Muscle layer of duodenum (tissue), 2 donors: ENCODE results near the gene CFD.

Source experiments
- H3K27ac ChIP-seq: one replicate; pipeline ENCODE4 v1.7.0; 2013; ENCODE audit warnings: mild to moderate bottlenecking, low read length
- H3K27me3 ChIP-seq: one replicate; pipeline ENCODE4 v1.7.0; 2013; ENCODE audit warnings: low read depth, mild to moderate bottlenecking, control low read depth, low read length
- H3K36me3 ChIP-seq, 2 donors: one replicate each; pipeline ENCODE4 v1.7.0; 2013; ENCODE audit warnings: low read length in 2 of 2, control low read depth in 1 of 2, mild to moderate bottlenecking in 1 of 2; ENCODE audit not compliant: insufficient read depth in 2 of 2, control insufficient read depth in 1 of 2
- H3K4me1 ChIP-seq, 2 donors: one replicate each; pipeline ENCODE4 v1.7.0; 2013; ENCODE audit warnings: low read length in 2 of 2, mild to moderate bottlenecking in 2 of 2, control low read depth in 1 of 2, moderate library complexity in 1 of 2; ENCODE audit not compliant: insufficient read depth in 2 of 2, control insufficient read depth in 1 of 2
- H3K4me3 ChIP-seq, 2 donors: one replicate each; pipeline ENCODE4 v1.7.0; 2013; ENCODE audit warnings: low read length in 2 of 2, low read depth in 1 of 2, mild to moderate bottlenecking in 1 of 2
- H3K9me3 ChIP-seq, 2 donors: one replicate each; pipeline ENCODE4 v1.7.0; 2013; ENCODE audit warnings: low read length in 2 of 2, control low read depth in 1 of 2, mild to moderate bottlenecking in 1 of 2; ENCODE audit not compliant: control insufficient read depth in 1 of 2
- donor health status: healthy.

Gene CFD

DNA sequence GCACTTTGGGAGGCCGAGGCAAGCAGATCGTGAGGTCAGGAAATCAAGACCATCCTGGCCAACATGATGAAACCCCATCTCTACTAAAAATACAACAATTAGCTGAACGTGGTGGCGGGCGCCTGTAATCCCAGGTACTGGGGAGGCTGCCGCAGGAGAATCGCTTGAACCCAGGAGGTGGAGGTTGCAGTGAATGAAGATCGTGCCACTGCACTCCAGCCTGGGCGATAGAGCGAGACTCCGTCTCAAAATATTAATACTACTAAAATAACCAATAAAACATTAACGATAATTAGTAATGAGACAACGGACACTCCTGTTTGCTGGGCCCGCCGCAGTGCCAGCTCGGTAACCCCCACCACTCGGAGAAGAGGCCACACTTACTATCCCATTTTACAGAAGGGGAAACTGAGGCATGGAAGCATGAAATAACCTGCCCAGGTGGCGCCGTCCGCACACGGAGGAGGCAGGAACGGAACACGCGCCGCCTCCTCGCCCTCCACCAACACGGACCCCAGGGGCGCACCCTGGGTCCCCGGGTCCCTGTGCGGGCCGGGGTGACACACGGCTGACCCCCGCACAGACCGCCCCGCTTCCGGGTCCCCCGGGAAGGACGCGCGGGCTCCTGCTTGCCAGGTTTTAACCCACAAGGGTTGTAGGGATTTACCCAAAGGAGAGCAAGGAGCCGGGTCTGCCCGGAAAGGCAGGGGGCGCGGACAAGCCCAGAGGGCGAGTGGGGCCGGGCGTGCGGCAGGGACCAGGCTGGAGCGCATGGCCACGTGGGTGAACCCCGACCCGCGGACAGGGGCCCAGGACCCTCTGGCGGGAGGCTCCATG, 52.0 kb downstream of the CFD start:
- peaks cover 0 to 7% of the 10 kb centered on the region in 2 donors for H3K4me1 ChIP-seq
- H3K36me3 ChIP-seq = no peaks in the 10 kb centered on the region
- H3K27me3 ChIP-seq = no peaks in the 10 kb centered on the region
- H3K4me3 ChIP-seq = peak overlapping the region in 1 of 2 donors; percentile 24
- no peak overlapping the region for H3K27ac ChIP-seq
- H3K9me3 ChIP-seq = no peaks in the 10 kb centered on the region

- no peaks in the 10 kb centered on the region for H3K36me3 ChIP-seq
Observed at GRCh38 chr19:912181-913079, 53.0 kb downstream of the CFD start.

More at GRCh38 chr19:912181-913079, 53.0 kb downstream of the CFD start:
- H3K27ac ChIP-seq = no peak overlapping the region
- peak overlapping the region; percentile 52 to 61 for H3K4me3 ChIP-seq
- H3K4me1 ChIP-seq = peaks cover 0 to 14% of the 10 kb centered on the region in 2 donors
- peaks cover 1% of the 10 kb centered on the region for H3K27me3 ChIP-seq
- H3K9me3 ChIP-seq = no peaks in the 10 kb centered on the region
